ENCODE measurements around the gene DCLK1.

The DCLK1 gene

DNA sequence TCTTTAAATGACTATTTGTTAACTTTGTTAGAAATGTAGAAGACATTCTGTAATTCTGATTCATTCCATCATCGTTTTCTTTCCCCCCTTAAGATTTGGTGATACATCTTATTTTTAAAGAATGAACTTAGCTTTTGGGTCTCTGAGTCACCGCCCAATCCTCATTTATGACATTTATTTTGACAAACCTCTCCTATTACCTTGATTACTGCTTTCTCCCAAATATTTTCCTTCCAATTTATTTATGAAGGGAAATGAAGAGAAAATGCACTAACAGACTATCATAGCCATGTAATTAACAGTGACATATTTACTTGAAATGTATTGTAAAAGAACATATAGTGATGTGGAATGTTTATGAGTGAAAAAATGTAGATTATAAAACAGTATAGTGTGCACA is 241.6 kb downstream of the DCLK1 start:
- DNase-seq: no peak

DNA sequence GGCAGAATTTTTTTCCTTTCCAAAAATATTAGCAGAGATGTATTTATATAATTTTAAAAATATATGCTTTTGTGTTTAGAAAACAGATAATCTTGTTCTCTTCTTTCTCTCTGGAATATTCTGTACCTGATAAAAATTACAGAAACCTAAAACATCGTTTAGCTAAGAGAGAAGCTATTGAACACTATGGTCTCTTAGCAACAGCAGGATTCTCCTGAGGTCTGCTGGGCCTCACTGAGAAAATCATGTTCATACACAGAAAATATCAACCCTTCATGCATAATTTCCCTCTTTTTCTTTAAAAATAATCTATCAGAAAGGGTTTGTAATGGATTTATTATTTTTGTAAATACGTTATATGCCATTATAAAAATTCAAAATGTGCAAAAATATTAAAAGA is 242.2 kb downstream of the DCLK1 start:
- DNase-seq: no peak

DNA sequence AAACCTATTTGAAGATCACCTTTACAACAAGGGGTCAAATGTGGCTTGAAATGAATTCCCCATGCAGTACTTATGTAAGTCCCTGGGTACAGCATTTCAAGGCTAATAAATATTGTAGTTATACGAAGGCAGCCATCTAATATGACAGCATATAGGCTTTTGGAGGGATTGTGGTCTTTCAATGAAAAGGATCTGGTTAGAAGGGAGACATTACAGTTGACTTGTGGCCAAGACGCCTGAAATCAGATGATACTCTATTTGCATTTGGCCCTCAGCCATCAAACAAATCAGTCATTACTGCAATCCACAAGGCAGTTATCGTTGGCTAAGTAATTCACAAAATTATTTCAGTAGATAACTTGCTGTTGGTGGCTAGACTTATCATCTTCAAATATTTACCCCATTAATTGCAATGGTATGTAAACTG is 242.7 kb downstream of the DCLK1 start:
- peak; percentile 21 for DNase-seq

DNA sequence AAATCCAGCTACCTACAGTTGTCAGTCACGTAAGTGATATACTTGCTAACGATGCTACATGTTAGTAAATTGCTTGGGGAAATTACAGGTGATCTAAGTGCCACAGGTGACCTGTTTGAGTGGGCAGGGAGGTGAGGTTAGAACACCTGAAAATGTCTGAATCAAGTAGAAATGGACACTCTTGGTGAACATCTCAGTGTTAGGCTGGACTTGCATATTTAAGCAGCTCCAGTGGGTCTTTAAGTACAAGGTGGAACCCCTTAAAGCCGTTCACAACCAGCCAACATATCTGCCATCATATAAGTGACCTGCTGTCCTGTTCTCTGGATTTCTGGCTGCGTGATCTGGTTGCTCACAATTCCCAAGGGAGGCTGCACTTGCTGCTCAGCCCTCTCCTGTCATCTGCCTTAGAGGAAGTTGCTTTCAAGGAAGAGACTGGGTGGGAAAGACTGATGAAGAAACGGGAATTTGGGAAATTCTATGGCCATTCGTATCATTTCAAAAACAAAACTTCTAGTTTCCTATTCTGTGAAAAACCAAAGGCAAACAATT is 244.0 kb downstream of the DCLK1 start:
- no peak for DNase-seq

DNA sequence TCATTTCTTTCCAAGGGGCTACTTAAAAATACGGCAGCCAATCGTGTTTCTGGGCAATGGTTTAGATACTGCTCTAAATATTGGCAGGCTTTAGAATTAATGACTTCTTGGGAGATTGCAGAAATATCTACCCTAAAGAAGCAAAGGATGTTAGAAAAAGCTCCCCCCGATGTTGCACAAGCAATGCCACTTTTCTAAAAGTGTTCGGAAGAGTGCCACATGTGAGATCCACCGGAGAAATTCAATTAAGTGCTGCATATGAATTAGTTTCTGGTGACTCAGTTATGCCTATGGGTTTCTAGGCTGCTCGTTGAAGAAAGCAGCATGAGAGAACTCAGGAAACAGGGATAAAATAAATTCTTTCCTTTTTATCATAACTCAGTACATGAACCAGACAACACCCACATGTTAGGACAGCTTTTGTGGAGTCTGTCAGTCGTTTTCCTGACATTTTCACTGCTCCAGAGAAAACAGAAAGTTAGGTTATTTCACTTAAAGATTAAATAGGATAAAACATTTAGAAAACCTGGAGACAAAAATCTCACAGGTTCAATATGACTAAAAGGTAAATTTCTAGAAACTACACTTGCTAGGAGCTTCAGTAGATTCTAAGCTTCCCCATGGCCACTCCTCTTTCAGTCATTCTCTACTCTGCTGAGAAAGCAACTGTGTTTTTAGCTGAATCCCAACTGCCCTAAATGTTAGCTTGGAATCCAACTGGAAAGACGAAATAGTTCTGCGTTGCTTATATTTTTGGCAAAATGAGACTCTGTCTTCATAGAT is 244.7 kb downstream of the DCLK1 start:
- DNase-seq: no peak

DNA sequence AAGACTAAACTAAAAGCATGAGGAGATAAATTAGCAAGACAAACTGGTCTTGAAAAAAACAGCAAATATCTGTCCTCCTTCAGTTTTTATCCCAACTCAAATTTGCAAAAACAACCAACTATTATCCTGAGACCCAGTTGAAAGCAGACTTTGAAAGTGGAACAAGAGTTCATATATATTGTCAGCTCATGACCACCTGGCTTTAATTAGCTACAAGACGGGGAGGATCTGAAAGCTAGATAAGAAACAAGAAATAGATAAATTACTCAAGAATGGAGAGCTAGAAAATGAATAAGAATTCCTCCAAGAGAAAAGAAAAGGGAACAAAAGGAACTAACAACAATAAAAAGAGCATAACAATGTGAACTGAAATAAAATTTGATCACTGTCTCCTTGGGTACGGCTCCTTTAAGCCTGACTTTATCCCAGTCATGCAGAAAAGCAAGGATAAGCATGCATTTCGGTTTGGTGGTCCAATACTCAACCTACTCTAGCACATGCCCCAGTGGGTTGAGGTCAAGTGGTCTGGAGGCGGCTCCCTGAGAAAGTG is 246.9 kb downstream of the DCLK1 start:
- DNase-seq: no peak

DNA sequence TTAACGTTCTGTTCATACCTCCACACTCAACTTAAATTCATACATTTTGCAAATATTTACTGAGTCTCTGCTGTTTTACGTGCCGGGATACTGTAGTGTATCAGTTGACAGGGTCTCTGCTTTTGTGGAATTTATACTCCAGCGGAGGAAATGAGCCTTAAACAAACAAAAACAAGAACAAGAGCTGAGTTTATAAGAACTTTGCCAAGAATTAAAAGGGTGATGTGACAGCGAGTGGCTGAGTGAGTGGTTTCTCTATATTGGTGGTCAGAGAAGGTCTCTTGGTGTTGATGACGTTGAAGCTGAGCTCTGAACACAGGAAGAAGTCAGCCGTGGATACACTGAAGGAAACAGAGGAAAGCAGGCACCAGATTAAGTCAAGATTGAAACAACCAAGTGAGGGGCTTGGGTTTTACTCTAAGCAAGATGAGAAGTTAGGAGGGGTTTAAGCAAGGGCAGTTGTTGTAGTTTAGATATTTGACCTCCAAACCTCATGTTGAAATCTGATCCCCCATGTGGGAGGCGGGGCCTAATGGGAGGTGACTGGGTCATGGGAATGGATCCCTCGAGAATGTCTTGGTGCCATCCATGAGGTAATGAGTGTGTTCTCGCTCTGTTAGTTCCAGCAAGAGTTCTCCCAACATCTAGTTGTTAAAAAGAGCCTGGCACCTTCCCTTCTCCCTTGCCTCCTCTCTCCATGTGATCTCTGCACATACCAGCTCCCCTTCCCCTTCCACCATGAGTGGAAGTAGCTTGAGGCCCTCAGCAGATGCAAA is 248.3 kb downstream of the DCLK1 start:
- no peak for DNase-seq

DNA sequence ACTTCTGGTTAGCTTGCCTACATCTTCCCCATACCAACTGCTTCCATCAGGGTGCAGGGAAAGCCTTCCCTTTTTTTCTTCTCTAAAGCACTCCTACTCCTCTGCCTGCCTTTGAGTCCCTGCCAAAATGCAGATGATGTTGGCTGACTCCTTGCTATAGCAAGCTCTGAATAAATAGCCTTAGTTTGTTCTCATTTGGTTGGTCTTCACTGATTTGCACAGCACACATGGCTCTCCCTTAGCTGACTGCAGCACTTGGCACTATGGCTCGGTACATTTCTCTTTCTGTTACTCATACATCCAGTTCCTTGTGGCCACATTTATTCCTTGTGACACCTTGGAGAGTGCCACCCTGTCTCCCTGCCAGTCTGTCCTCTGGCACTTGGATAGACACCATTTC is 249.8 kb downstream of the DCLK1 start:
- DNase-seq: no peak

DNA sequence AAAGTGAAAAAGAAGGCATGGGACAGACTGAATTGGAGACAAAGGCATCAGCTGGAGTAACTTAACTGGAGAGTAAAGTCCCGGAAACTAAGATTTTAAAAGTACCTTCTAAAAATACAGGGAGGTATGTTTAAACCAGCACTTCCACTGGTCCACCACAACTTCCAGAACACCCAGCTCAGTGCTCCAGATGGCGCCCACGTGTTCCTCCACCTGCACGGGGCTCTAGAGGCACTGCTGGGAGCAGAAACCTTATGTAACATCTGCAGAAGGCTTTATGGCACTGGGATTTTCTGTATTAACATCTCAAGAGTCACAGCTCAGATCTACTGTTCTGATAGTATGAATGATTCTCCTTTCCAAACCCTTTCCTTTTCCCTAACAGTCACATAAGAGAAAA is 252.1 kb downstream of the DCLK1 start:
- no peak for DNase-seq

DNA sequence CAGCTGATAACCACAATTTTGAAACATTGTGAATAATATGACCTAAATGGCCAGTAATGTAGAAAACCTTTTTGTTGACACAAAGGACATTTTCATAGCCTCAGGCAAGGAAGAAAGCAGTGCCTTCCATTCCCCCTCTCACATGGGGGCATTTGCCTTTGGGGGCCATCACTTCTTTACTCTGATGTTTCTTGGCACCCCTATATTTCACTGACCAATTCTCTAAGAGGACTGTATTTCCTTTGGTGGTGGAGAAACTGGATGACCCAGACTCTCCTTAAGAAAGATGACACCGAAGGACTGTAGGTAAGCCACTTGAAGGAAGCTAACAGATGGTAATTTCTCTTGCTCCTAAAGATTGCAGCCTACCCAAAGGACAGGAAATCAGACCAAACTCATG is 254.6 kb downstream of the DCLK1 start:
- DNase-seq: no peak

DNA sequence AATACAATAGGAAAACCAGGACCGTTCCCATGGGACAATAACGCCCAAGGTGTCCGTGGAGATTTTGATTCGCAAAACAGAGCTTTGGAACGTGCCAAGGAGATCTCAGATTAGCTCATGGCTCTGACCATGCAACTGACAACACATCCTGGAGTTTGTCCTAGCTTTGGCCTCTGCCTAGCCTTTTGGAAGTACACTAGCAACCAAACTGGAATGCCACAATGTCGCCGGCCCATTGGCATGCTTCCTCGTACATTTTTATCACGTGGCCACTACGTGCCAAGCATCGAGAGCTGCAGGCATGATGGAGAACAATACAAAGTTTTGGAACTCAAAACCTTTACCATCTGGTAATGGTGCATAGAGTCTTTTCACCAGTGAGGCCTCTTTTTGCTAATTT is 256.5 kb downstream of the DCLK1 start:
- DNase-seq: no peak

DNA sequence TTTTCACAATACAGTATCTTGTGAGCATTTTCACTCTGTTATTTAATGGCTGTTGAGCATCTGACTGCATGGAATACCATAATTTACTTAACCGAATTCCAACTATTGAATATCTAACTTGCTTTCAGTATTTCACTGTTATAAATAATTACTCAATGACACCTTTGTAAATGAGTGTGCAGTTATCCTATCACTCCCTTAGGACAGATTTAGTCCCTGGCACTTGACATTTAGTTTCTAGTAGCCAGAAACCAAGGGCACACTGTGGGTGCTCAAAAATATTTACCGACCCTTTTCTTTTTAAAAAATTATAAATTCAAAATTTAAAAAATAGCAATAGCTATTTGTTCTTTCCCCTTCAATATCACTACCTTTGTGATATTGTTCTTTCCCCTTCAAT is 258.8 kb downstream of the DCLK1 start:
- DNase-seq: no peak

DNA sequence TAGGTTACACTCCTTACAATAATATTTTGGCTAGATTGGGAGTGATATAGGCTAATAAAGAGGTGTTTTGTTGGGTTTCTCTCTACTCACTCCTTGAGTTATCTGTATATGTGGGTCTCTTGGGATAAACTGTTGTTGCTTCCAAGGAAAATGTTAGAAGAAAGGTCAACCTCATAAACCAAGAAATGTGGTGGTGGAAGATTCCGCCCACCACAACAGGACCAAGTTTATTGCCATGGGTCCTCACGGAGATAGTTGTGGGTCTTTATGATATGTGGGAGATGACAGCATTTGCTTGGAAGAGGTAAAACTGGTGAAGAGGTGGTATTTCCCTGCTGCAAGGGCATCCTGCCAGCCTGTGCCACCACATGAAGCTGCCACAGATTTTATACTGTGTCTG is 259.6 kb downstream of the DCLK1 start:
- DNase-seq: no peak

DNA sequence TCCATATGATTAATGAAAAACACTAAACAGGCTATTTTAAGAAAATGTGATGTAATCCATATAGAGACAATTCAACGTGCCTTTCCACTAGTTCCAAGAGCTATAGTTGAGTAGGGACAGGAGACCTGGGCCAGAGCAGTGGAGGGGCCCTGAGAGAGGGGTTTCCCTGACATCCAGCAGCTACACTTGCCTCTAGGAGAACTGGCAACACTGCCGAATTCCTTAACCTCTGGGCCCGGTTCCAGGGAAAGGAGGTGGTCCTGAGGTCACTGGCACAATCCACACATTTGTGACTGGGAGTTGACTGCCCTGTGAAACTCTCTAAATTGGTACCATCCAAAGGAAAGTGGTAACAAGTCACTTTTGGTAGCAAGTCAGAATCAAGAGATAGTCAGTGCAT is 264.4 kb downstream of the DCLK1 start:
- DNase-seq: no peak

DNA sequence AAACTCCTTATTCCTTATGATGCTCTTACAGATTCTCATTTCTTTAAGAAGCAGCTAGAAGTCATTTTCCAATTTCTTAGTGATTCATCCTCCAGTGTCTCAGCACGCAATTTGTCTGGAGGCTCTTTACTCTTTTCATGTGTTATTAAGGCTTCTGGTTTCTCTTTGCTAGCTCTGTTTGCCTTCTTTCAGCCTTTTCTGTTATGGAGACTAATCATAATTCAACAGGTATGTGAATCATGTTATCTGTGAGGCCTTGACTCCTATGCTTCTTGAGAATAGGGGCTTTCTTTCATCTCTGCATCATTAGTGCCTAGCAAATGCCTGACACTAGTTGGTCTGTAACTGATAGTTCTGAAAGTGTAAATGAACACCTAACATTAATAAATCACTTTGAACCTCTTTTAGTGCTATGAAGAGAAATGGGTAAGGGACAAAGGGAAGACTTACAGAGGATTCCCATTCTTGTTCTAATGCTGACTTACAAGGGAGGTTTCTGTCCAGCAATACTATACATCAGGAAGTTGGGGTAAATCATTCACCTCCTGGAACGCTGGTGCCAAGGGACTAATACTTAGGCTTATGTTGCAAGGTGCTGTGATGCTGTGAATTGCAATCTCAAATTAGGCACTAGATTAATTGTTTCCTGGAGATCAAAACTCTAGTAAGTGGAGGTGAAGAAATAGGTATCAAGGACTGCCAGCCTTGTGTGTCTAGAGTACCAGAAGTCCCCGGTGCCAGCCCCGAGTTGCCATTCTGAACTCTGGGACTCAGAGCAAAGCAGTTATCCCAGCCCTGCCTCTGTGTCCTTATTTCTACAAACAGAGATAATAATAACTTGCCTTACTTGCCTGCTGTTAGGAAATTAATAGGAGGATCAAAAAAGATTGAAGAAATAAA is 265.6 kb downstream of the DCLK1 start:
- DNase-seq: no peak

DNA sequence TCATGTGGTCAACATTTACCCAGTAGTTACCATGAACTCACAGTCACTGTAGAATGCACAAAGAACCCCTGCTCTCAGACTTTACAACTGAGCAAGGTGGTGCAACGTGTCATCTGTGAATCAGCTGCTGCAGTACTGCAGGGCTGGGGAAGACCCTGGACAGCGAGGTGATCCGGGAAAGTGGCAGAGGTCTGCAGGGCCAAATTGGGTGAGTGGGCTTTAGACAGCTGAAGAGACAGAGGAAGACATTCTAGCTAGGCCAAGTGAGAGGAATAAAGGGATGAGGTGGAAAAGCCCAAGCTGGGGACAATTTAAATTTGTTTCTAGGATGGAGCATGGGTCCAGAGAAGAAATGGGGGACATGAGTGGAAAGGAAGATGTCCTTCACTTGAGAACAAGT is 270.5 kb downstream of the DCLK1 start:
- no peak for DNase-seq

DNA sequence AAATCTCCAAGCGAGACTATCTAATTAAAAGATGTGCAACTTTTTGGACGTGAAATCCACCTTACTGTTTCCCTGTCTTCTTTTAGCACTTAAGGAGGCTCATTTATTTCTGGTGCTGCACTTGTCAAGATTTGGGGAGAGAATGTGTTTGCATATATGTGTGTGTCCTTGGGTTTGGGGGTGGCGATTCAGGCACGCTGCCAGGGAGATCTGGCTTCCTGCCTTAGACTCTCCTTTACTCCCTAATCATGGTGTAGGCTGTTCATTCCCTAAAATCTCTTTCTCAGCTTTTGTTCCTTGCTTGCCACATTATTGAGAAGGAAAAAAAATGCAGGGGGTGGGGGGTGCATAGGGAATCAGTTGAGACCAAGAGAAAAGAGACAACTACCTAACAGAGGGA is 271.2 kb downstream of the DCLK1 start:
- no peak for DNase-seq

DNA sequence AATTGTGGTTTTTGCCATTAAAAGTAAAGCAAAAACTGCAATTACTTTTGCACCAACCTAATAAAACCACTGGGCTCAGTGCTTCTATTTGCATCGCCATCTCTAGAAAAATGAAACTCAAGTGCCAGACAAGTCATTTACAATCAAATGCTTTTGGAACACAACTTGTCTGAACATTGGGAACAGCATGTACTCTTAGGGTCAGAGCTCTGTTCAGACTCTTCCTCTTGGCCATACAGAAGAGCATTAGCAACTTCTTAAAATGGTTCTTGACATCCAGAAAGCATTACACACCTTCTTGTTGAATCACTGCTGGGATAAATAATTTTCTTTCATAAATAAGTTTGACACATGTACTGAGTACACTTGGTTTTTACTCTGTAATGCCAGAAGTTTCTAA is 272.5 kb downstream of the DCLK1 start:
- no peak for DNase-seq

DNA sequence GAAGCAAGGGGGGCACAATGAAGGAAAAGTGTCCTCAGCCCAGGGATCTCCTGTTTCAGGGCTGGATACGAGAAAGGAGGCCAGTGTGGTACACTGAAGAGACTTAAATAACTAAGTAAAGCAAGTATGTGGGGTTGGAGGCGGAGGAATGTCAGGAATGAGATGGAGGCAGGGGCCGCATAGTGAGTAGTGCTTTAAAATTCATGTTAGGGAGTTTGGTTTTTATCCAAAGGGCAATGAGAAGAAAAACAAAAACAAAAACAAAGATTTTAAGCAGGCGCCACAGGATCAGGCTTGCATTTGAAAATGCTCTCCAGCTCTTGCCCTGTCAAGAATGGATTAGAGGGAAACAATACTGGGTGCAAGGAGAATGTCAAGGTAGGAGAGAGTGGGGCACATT is 273.4 kb downstream of the DCLK1 start:
- DNase-seq: peak; percentile 48

DNA sequence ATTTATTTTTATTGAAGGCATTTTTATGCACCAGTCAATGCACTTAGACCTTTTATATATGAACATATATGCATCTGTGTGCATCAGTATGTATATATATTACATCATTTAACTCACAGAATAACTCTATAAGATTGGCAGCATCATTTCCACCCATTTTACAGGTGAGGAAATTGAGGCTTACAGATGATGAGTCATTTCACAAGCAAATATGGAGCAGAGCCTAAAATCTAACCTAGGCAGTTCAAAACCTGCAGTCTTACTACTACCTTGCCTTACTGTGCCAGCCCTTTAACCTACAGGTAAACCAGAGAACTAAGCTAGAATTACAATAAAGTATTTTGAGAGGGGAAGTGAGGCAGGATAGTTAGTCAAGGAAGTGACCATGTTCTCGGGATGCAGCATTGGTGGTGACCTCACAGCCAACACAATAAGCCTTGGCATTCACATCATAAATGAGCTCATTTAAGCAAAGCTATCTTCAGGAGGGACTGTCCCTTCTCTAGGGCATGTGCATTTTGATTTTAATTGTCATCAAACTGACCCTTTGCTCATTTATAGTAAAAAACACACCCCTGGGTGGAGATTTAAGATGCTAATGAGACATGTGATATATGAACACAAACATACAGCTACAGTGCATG is 274.3 kb downstream of the DCLK1 start:
- no peak for DNase-seq

DNA sequence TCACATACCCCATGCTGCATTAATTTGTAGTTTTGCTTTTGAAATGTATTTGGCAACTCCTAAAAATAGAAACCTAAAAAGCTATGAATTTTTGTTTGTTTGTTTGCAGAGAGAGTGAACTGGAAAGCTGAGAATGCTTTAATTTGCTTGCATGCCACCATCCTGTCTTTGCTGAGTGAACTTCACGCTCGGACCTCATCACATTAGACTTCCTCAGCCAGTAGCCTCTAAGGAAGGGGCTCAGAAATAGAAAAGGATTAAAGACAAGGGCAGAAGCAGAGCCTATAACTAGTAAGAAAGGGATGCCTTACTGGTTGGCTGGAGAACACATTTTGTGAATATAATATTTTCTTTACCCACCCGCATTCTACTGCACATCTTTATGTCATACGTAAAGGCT is 275.1 kb downstream of the DCLK1 start:
- no peak for DNase-seq

DNA sequence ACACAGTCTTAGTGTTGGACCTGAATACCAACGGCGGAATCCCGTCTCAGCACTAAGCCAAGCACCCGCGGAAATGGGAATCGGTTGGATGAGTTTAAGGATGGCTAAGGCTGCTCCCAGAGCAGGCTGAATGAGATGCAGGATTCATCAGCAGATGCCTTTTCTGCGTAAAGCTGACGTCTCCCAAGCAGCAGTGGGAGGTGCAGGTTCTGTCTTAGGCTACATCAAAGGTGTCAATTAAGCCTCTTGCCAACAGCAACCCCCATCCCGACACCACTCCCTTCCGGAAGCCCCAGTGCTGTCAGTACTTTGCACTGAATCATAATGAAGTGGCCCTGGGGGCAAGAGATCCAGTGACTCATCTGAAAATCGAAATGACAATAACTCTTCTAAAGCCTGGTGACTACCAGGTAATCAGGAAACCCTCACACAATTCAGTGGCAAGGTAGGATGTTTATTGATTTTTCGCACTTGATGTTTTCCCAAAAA is 275.6 kb downstream of the DCLK1 start:
- no peak for DNase-seq
